NCI-H526 (cell line): ENCODE measurements around the gene FIBCD1.
"Not testable (repeated sequence)": the region's sequence is repeated elsewhere in the genome, so short reads cannot be mapped to it uniquely, and the experiment has no call there.

Experiments used
- DNase-seq, 2 experiments: peaks; one replicate each; lab custom pipeline; 2025; lab: John Stamatoyannopoulos, UW

Gene FIBCD1

GRCh38 chr9:130954925-130955324, 15.9 kb upstream of the FIBCD1 start:
- not testable (repeated sequence) for DNase-seq

GRCh38 chr9:130954317-130954716, 15.3 kb upstream of the FIBCD1 start:
- no peak for DNase-seq

- no peak for DNase-seq
Observed at GRCh38 chr9:130952065-130952762, 13.2 kb upstream of the FIBCD1 start.

GRCh38 chr9:130950039-130950311, 10.9 kb upstream of the FIBCD1 start:
- no peak for DNase-seq

- no peak for DNase-seq
Observed at GRCh38 chr9:130949188-130950038, 10.4 kb upstream of the FIBCD1 start.

- no peak for DNase-seq
Observed at GRCh38 chr9:130948266-130948665, 9.2 kb upstream of the FIBCD1 start.

GRCh38 chr9:130947618-130948140, 8.6 kb upstream of the FIBCD1 start:
- DNase-seq: no peak

GRCh38 chr9:130946766-130947617, 7.9 kb upstream of the FIBCD1 start:
- DNase-seq: no peak

GRCh38 chr9:130945173-130945572, 6.1 kb upstream of the FIBCD1 start:
- no peak for DNase-seq

GRCh38 chr9:130944510-130945058, 5.5 kb upstream of the FIBCD1 start:
- DNase-seq: no peak

- no peak for DNase-seq
Observed at GRCh38 chr9:130943777-130944176, 4.7 kb upstream of the FIBCD1 start.

- DNase-seq: no peak
Observed at GRCh38 chr9:130943221-130943620, 4.2 kb upstream of the FIBCD1 start.

GRCh38 chr9:130942679-130943078, 3.6 kb upstream of the FIBCD1 start:
- no peak for DNase-seq

- no peak for DNase-seq
Observed at GRCh38 chr9:130942084-130942483, 3.0 kb upstream of the FIBCD1 start.

GRCh38 chr9:130940693-130941576, 1.9 kb upstream of the FIBCD1 start:
- DNase-seq: peak; percentile 64 to 91

- DNase-seq: peak in 1 of 2 experiments; percentile 32
Observed at GRCh38 chr9:130940027-130940549, 1.0 kb upstream of the FIBCD1 start.

- peak in 1 of 2 experiments; percentile 15 for DNase-seq
Observed at GRCh38 chr9:130939405-130940026, 469 bp upstream of the FIBCD1 start.

- no peak for DNase-seq
Observed at GRCh38 chr9:130938184-130938651, 829 bp downstream of the FIBCD1 start.

GRCh38 chr9:130937146-130938076, 1.6 kb downstream of the FIBCD1 start:
- no peak for DNase-seq
